Superior temporal gyrus (tissue), 1 donor: ENCODE data around the gene BICDL2.
"Not testable (repeated sequence)": the region's sequence is repeated elsewhere in the genome, so short reads cannot be mapped to it uniquely, and the experiment has no call there.

Experiments
- DNase-seq: peaks from one replicate; pipeline ENCODE4 v3.0.0-alpha.2; 2016; ENCODE audit errors: extremely low spot score

BICDL2 gene

GRCh38 chr16:3063625-3064386, 27.1 kb upstream of the BICDL2 start:
- DNase-seq = no peak

- no peak for DNase-seq
Observed at GRCh38 chr16:3062553-3062952, 25.8 kb upstream of the BICDL2 start.

- DNase-seq = no peak
Observed at GRCh38 chr16:3060339-3061127, 23.8 kb upstream of the BICDL2 start.

- DNase-seq = no peak
Observed at GRCh38 chr16:3059723-3060242, 23.0 kb upstream of the BICDL2 start.

- DNase-seq = peak; percentile 80
Observed at GRCh38 chr16:3059041-3059722, 22.4 kb upstream of the BICDL2 start.

GRCh38 chr16:3058139-3059030, 21.6 kb upstream of the BICDL2 start:
- peak; percentile 10 for DNase-seq

- DNase-seq = no peak
Observed at GRCh38 chr16:3057181-3058138, 20.7 kb upstream of the BICDL2 start.

DNA sequence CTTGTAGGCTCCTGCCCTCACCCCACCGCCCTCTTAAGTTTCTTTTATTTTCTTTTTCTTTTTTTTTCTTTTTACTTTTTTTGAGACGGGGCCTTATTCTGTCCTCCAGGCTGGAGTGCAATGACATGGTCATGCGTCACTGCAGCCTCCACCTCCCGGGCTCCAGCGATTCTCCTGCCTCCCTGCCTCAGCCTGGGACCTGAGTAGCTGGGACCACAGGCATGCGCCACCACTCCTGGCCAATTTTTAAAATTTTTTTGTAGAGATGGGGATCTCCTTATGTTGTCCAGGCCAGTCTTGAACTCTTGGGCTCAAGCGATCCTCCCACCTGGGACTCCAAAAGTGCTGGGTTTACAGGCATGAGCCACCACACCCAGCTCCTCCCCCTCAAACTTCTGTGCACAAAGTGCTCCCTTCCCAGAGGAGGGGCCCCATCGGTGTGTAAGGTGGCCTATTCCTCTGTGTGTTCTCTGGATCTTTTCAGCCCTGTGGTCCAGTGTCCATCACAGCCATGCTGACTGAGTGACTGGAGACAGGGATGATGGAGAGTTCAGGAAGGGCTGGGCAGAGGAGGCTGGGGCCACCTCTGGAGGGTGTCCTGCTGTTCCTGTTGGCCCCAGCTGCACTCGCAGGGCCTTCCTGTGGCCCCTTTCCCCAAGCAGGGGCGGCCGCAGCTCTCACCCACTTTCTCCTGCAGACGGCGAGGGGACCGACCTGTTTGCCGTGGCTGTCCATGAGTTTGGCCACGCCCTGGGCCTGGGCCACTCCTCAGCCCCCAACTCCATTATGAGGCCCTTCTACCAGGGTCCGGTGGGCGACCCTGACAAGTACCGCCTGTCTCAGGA, 19.8 kb upstream of the BICDL2 start:
- DNase-seq = no peak

DNA sequence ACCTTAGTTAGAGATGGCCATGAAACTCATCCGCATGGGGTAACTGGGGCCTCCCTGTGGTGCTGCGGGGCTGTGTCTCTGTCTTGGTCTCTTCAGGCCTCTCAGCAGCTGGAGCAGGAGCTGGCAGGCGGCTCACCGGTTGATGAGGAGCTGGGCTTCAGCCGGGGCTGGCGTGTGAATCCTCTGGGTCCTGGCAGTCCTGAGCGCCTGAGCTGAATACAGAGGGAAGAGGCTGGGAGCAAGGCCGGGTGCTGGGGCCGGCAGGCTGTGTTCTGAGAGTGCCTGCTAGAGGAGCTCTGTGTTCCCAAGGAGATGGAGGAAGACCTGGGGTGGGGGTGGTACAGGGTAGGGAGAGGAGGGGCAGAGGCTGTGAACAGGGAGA, 19.0 kb upstream of the BICDL2 start:
- not testable (repeated sequence) for DNase-seq

DNA sequence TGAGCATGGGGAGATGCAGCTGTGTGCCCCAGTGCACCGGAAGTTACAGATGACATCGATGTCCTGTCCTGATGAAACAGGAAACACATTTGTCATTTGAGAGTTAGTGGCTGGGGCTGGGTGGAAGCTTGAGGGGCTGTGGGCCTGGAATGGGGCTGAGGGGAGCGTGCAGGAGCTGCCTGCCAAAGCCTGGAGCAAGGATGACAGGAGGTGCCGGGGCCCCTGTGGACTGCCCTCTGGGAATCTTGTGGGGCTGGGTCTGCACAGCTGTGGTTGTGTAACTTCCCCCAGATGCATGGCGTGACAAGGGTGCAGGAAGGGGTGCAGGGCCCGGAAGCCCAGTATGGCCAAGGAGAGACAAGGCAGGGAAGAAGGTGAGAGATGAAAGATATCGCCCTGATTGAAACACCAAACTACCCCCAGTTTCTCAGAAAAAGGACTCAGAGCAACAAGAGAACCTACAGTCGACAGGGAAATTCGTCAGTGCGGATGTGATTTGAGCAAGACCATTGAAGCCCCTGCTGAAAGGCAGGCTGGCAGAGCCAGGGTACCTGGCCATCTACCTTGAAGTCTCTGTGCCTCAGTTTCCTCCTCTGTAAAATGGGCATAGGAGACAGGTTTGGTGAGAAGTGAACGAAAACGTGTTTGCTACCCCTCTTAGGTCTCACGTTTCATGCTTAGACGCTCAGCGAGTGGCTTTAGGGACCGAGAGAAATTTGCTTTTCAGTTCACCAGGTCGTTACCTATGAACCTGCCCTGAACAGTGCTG, 18.4 kb upstream of the BICDL2 start:
- DNase-seq = no peak

- DNase-seq = not testable (repeated sequence)
Observed at GRCh38 chr16:3053330-3053710, 16.6 kb upstream of the BICDL2 start.

DNA sequence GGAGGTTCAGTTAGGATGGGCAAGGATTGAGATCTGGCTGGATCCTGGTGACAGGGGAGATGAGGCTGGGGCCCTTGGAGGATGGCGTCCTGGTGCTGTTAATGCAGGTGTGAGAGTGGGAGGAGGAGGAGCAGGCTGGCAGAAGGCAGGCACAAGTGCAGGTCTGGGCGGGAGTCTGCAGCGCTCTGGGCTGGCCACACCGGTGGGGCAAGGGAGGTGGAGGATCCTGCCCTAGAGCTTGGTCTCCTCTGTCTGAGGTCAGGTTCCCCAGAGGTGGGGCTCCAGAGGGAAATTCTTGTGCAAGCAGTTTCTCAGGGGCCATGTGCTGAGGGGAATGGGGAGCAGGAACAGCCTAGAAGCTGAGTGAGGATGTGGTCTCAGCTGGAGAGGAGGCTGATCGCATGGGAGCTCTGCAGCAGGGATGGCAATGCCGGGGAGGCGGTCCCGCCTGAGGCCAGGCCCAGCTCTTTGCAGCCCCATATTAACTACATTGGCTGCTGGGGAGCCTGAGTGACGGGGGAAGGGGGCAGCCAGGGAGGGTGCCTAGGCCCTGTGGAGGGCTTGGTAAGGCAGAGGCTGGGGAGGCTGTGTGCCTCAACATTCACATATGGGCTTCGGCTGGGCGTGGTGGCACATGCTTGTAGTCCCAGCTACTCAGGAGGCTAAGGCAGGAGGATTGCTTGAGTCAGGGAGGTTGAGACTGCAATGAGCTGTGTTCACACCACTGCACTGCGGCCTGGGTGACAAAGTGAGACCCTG, 16.0 kb upstream of the BICDL2 start:
- DNase-seq = not testable (repeated sequence)

- no peak for DNase-seq
Observed at GRCh38 chr16:3051494-3051893, 14.8 kb upstream of the BICDL2 start.

- no peak for DNase-seq
Observed at GRCh38 chr16:3051009-3051408, 14.3 kb upstream of the BICDL2 start.

DNA sequence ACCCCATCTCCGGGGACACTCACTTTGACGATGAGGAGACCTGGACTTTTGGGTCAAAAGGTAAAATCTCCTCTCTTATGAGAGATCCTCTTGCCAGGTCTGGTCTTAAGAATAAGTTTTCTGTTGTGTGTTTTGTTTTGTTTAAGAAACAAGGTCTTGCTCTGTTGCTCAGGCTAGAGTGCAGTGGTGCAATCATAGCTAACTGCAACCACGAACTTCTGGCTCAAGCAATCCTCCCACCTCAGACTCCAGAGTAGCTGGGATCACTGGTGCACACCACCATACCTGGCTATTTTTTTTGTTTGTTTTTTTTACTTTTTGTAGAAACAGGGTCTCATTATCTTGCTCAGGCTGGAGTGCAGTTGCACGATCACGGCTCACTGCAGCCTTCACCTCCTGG, 13.7 kb upstream of the BICDL2 start:
- DNase-seq = no peak

GRCh38 chr16:3049921-3050481, 13.3 kb upstream of the BICDL2 start:
- no peak for DNase-seq

DNA sequence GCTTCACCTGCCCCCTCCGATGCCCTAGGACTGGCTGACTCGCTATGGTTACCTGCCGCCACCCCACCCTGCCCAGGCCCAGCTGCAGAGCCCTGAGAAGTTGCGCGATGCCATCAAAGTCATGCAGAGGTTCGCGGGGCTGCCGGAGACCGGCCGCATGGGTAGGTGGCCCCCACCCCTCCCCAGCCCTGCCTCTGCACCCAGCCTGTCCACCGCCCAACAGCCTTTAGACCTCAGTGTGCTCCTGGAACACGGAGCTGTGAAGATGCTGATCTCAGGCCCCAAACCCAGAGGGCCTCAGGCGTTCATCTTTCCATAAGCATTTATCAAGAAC, 10.6 kb upstream of the BICDL2 start:
- DNase-seq = no peak
